H7 (cell line): ENCODE measurements around the gene ABCD3. TPM values are rescaled to one million over a fixed set of nuclear protein-coding genes. Genes with fewer than 3 reads are reported as not detected.
"Not testable (repeated sequence)": the region's sequence is repeated elsewhere in the genome, so short reads cannot be mapped to it uniquely, and the experiment has no call there.

Experiments used
- DNase-seq: peaks from one replicate; pipeline ENCODE4 v3.0.0; 2012
- H3K27me3 ChIP-seq: 2 replicates; pipeline ENCODE4 v1.6.0; 2011; ENCODE audit warnings: mild to moderate bottlenecking, low read length; ENCODE audit not compliant: control insufficient read depth, insufficient read depth
- H3K36me3 ChIP-seq: replicated peaks from 2 replicates; pipeline ENCODE4 v1.5.1; 2011; ENCODE audit warnings: low read length; ENCODE audit not compliant: control insufficient read depth, insufficient read depth
- H3K4me3 ChIP-seq: 2 replicates; pipeline ENCODE4 v1.5.1; 2011; ENCODE audit warnings: low read depth, mild to moderate bottlenecking, control low read depth, low read length, moderate library complexity; ENCODE audit not compliant: insufficient read depth
- total RNA-seq: library from RNA; depleted of rRNA; stranded (reverse); fragments of >200 nt; shearing (Covaris generic); gene quantifications from 2 replicates; pipeline ENCODE4 v1.2.3, GENCODE V29; 2014

The ABCD3 gene
- total RNA-seq, 1 experiment from 2014 or later = 32.1 TPM

DNA sequence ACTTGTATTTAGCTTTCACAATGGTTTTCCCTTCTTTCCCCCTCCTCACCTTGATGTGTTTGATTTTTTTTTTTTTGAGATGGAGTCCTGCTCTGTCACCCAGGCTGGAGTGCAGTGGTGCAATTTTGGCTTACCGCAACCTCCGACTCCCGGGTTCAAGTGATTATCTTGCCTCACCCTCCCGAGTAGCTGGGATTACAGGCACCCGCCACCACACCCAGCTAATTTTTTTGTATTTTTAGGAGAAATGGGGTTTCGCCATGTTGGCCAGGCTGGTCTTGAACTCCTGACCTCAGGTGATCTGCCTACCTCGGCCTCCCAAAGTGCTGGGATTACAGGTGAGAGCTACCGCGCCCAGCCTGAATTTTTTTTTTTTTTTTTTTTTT, 8.3 kb downstream of the ABCD3 start:
- not testable (repeated sequence) for DNase-seq, H3K27me3 ChIP-seq, H3K36me3 ChIP-seq, H3K4me3 ChIP-seq

DNA sequence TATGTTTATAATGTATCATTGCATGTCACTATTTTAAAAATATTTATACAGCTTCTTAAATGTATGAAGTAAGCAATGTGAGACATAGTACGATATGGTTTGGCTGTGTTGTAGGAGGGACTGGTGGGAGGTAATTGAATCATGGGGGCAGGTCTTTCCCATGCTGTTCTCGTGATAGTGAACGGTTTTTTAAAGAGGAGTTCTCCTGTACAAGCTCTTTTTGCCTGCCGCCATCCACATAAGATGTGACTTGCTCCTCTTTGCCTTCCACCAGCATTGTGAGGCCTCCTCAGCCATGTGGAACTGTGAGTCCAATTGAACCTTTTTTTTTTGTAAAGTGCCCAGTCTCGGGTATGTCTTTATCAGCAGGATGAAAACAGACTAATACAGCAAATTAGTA, 10.3 kb downstream of the ABCD3 start:
- H3K36me3 ChIP-seq = no peaks in the 10 kb centered on the region

DNA sequence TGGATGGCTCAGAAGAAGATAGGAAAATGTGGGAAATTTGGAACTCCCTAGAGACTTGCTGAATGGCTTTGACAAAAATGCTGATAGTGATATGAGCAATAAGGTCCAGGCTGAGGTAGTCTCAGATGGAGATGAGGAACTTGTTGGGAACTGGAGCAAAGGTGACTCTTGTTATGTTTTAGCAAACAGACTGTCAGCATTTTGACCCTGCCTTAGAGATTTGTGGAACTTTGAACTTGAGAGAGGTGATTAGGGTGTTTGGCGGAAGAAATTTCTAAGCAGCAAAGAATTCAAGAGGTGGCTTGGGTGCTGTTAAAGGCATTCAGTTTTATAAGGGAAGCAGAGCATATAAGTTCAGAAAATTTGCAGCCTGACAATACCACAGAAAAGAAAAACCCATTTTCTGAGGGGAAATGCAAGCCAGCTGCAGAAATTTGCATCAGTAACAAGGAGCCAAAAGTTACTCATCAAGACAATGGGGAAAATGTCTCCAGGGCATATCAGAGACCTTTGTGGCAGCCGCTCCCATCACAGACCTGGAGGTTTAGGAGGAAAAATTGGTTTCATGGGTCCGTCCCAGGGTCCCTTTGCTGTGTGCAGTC, 10.8 kb downstream of the ABCD3 start:
- H3K4me3 ChIP-seq, DNase-seq, H3K27me3 ChIP-seq, H3K36me3 ChIP-seq: not testable (repeated sequence)

More for the DNA sequence above, 10.3 kb downstream of the ABCD3 start:
- no peak overlapping the region for H3K4me3 ChIP-seq
- no peak for DNase-seq
- no peaks in the 10 kb centered on the region for H3K27me3 ChIP-seq

GRCh38 chr1:94430066-94430465, 11.9 kb downstream of the ABCD3 start:
- not testable (repeated sequence) for H3K4me3 ChIP-seq, H3K36me3 ChIP-seq, DNase-seq, H3K27me3 ChIP-seq

GRCh38 chr1:94433866-94434265, 15.7 kb downstream of the ABCD3 start:
- no peak for DNase-seq
- no peaks in the 10 kb centered on the region for H3K27me3 ChIP-seq
- no peak overlapping the region for H3K4me3 ChIP-seq
- no peaks in the 10 kb centered on the region for H3K36me3 ChIP-seq

DNA sequence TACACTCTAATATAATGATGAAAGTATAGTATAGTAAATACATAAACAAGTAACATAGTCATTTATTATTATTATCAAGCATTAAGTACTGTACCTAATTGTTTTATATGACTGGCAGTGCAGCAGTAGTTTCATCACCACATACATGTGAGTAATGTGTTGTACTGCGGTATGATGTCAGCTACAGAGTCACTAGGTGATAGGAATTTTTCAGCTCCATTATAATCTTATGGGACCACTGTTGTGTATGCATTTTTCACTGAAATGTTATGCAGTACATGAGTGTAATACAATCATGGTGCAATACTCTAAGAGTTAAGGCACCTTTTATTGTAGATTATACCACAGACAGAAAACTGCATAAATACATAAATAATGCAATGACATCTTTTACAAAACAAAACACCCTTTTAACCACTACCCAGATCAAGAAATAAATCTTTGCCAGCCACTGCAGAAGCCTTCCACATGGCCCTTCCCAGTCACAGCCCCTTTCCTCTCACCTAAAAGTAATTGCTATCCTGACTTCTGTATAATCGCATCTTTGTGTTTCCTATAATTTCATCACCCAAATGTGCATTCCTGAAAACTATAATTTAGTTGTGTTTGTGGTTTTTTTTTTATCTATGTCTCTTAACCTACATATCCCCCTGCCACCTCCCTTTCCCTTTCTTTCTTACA, 16.3 kb downstream of the ABCD3 start:
- DNase-seq = no peak
- no peaks in the 10 kb centered on the region for H3K36me3 ChIP-seq
- H3K4me3 ChIP-seq = no peak overlapping the region
- no peaks in the 10 kb centered on the region for H3K27me3 ChIP-seq

- no peaks in the 10 kb centered on the region for H3K36me3 ChIP-seq
- no peak overlapping the region for H3K4me3 ChIP-seq
- no peak for DNase-seq
- H3K27me3 ChIP-seq = no peaks in the 10 kb centered on the region
Measured at GRCh38 chr1:94438692-94439276, 20.6 kb downstream of the ABCD3 start.

DNA sequence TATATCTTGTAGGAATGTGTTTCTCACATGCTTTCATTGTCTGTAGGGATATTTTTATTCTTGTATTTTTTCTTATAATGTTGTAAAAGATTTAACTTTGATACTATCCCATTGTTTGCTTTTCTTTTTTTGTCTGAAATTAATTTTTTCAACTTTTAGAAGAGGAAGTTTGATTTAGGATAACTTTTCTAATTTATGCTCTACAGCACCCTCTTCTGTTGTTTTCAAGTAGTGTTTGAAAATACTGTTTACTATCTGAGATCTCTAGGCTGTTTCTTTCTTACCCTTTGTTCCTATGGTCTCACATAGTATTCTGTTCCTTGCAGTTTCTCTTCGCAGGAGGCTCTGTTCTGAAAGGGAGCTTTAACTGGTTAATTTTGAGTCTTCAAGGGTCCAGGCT, 21.9 kb downstream of the ABCD3 start:
- Histone ChIP-seq H3K27me3 (no peaks in the 10 kb centered on the region), H3K4me3 (no peak overlapping the region)
- DNase-seq = no peak

GRCh38 chr1:94443067-94443466, 24.9 kb downstream of the ABCD3 start:
- H3K27me3 ChIP-seq, DNase-seq, H3K36me3 ChIP-seq, H3K4me3 ChIP-seq: not testable (repeated sequence)

More for the DNA sequence above, 21.9 kb downstream of the ABCD3 start:
- H3K36me3 ChIP-seq = no peaks in the 10 kb centered on the region

DNA sequence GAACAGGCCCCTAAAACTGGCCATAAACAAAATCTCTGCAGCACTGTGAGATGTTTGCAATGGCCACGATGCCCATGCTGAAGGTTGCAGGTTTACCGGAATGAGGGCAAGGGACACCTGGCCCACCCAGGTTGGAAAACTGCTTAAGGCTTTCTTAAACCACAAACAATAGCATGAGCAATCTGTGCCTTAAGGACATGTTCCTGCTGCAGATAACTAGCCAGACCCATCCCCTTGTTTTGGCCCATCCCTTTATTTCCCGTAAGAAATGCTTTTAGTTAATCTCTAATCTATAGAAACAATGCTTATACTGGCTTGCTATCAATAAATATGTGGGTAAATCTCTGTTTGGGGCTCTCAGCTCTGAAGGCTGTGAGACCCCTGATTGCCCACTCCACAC, 26.6 kb downstream of the ABCD3 start:
- not testable (repeated sequence) for H3K4me3 ChIP-seq, H3K36me3 ChIP-seq, DNase-seq, H3K27me3 ChIP-seq

DNA sequence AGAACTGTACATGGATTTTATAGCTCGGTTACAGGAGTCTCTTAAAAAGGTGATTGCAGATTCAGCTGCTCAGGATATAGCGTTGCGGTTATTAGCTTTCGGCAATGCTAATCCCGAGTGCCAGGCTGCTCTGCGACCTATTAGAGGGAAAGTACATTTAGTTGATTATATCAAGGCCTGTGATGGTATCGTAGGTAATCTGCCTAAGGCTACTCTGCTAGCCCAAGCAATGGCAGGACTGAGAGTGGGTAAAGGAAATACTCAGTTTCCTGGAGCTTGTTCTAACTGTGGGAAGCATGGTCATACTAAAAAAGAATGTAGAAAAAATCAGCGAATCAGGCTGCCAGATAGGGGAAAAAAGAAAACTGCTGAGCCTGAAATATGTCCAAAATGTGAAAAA, 27.5 kb downstream of the ABCD3 start:
- H3K36me3 ChIP-seq, H3K27me3 ChIP-seq, DNase-seq, H3K4me3 ChIP-seq: not testable (repeated sequence)

- not testable (repeated sequence) for H3K27me3 ChIP-seq, H3K4me3 ChIP-seq, DNase-seq, H3K36me3 ChIP-seq
Measured at GRCh38 chr1:94446177-94446576, 28.0 kb downstream of the ABCD3 start.

GRCh38 chr1:94448741-94449140, 30.6 kb downstream of the ABCD3 start:
- DNase-seq, H3K36me3 ChIP-seq, H3K4me3 ChIP-seq, H3K27me3 ChIP-seq: not testable (repeated sequence)

- Histone ChIP-seq H3K27me3 (no peaks in the 10 kb centered on the region), H3K36me3 (no peaks in the 10 kb centered on the region), H3K4me3 (no peak overlapping the region)
- no peak for DNase-seq
Measured at GRCh38 chr1:94456736-94457135, 38.5 kb downstream of the ABCD3 start.

GRCh38 chr1:94462606-94463005, 44.4 kb downstream of the ABCD3 start:
- Histone ChIP-seq H3K27me3 (no peaks in the 10 kb centered on the region), H3K36me3 (no peaks in the 10 kb centered on the region; the same call in 1 of the 2 replicates), H3K4me3 (no peak overlapping the region)
- no peak for DNase-seq
